Ectodermal cell (in vitro differentiated cells): ENCODE results near the gene ADAMTS17.

Experiments
- H3K27ac ChIP-seq: 2 replicates; pipeline ENCODE4 v1.7.0; 2013; ENCODE audit warnings: mild to moderate bottlenecking, low read depth, low read length; ENCODE audit not compliant: insufficient read depth, poor library complexity, severe bottlenecking
- H3K27me3 ChIP-seq: 2 replicates; pipeline ENCODE4 v1.7.0; 2013; ENCODE audit warnings: mild to moderate bottlenecking, low read length; ENCODE audit not compliant: insufficient read depth, control insufficient read depth, poor library complexity, severe bottlenecking
- H3K36me3 ChIP-seq: one replicate; pipeline ENCODE4 v1.7.0; 2013; ENCODE audit warnings: low read length; ENCODE audit not compliant: control insufficient read depth, insufficient read depth
- H3K4me1 ChIP-seq: one replicate; pipeline ENCODE4 v1.7.0; 2013; ENCODE audit warnings: low read length; ENCODE audit not compliant: control insufficient read depth, insufficient read depth
- H3K4me3 ChIP-seq: 2 replicates; pipeline ENCODE4 v1.7.0; 2013; ENCODE audit warnings: low read depth, low read length, control low read depth; ENCODE audit not compliant: insufficient read depth
- H3K9me3 ChIP-seq: 2 replicates; pipeline ENCODE4 v1.7.0; 2013; ENCODE audit warnings: mild to moderate bottlenecking, low read length, moderate library complexity; ENCODE audit not compliant: control insufficient read depth
- WGBS, 2 experiments: methylation state at CpG; one replicate each; pipeline ENCODE4 v1.1.7; 2013; ENCODE audit warnings: missing lambda C conversion rate in 2 of 2; 5-methylcytosine and 5-hydroxymethylcytosine counted together

The ADAMTS17 gene

GRCh38 chr15:100043692-100044091, 298.1 kb downstream of the ADAMTS17 start:
- Histone ChIP-seq H3K27me3 (no peaks in the 10 kb centered on the region), H3K4me3 (no peak overlapping the region), H3K27ac (no peak overlapping the region), H3K9me3 (no peaks in the 10 kb centered on the region), H3K4me1 (no peaks in the 10 kb centered on the region), H3K36me3 (no peaks in the 10 kb centered on the region)
- WGBS, 2 experiments, result 92 to 95% methylated on average over 6 of the region's 6 CpGs

- Histone ChIP-seq H3K4me1 (no peaks in the 10 kb centered on the region), H3K36me3 (no peaks in the 10 kb centered on the region), H3K27ac (no peak overlapping the region), H3K9me3 (no peaks in the 10 kb centered on the region), H3K27me3 (no peaks in the 10 kb centered on the region), H3K4me3 (no peak overlapping the region)
- WGBS, 2 experiments, result 95 to 98% methylated on average over 7 to 8 of the region's 8 CpGs
These were observed 298.6 kb downstream of the ADAMTS17 start for GRCh38 chr15:100043068-100043641.

- Histone ChIP-seq H3K27ac (no peak overlapping the region), H3K9me3 (no peaks in the 10 kb centered on the region), H3K4me1 (no peaks in the 10 kb centered on the region), H3K36me3 (no peaks in the 10 kb centered on the region), H3K27me3 (no peaks in the 10 kb centered on the region), H3K4me3 (no peak overlapping the region)
- 90 to 92% methylated on average over 4 of the region's 5 CpGs for WGBS, 2 experiments
These were observed 299.2 kb downstream of the ADAMTS17 start for GRCh38 chr15:100042558-100042957.

DNA sequence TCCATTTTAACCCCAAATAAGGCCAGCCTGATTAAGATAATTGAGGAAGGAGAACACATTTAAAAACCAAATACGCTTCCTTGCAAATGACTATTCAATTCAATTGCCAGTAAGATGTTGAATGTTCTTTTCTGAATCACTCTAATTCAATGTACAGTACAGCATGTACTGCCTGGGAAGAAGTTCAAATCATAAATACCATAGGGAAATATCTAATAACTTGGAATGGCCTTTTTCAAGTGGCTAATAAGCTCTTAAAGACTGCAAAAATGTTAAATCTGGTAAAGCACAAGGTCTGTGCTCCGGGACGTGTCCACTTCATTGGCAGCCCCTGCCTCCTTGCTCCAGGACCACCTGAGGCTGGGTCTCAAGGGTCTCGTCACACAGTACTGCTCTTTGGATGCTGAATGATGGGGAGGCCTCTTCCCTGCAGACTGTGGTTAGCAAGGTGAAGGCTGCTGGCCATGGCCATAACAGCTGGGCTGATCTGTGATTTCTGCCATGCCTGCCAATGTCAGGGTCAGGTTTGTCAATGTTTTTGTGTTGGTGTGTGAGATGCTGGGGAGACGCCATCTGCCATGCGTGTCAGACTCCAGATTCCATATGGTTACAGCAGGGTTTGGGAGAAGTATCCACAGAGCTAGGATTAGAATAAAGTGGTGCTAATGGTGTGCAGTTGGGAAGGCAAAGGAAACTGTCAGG, 300.5 kb downstream of the ADAMTS17 start:
- no peak overlapping the region for H3K4me3 ChIP-seq
- H3K27ac ChIP-seq, result no peak overlapping the region
- 90 to 93% methylated on average over 5 to 6 of the region's 6 CpGs for WGBS, 2 experiments
- H3K27me3 ChIP-seq, result no peaks in the 10 kb centered on the region
- no peaks in the 10 kb centered on the region for H3K9me3 ChIP-seq
- no peaks in the 10 kb centered on the region for H3K36me3 ChIP-seq
- no peaks in the 10 kb centered on the region for H3K4me1 ChIP-seq

DNA sequence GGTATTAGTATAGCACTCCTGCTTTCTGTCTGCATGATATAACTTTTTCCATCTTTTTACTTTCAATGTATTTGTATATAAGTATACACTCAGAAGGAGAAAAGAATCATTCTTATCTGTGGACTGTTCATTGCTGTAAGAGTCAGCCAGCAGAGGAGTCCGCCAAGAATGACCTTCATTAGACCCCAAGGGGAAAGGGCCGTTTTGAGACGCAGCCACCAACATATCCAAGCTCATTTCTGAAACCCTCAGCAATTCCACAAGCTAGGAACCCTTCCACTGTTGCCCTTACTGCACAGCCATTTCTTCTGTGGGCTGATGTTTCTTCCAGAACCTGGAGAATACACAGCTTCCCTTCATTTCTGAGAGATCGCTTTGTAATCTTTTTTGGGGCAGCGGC, 301.8 kb downstream of the ADAMTS17 start:
- H3K27me3 ChIP-seq, result no peaks in the 10 kb centered on the region
- H3K27ac ChIP-seq, result no peak overlapping the region
- H3K36me3 ChIP-seq, result no peaks in the 10 kb centered on the region
- 95 to 96% methylated on average over 5 of the region's 5 CpGs for WGBS, 2 experiments
- no peaks in the 10 kb centered on the region for H3K4me1 ChIP-seq
- no peaks in the 10 kb centered on the region for H3K9me3 ChIP-seq
- H3K4me3 ChIP-seq, result no peak overlapping the region

DNA sequence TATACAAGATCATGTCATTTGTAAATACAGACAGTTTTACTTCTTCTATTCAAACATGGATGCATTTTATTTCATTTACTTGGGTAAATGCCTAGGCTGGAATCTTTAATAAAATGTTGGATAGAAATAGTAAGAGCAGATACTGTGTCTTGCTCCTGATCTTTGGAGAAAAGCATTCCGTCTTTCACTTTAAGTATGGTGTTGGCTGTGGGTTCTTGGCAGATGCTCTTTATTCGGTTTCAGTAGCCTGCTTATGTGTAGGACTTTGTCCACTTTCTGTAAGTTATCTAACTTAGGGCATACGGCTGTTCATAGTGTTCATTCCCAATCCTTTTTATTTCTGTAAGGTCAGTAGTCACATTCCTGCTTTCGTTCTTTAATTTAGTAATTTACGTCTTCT, 303.0 kb downstream of the ADAMTS17 start:
- Histone ChIP-seq H3K36me3 (no peaks in the 10 kb centered on the region), H3K4me1 (no peaks in the 10 kb centered on the region), H3K27me3 (no peaks in the 10 kb centered on the region), H3K4me3 (no peak overlapping the region), H3K27ac (no peak overlapping the region), H3K9me3 (no peaks in the 10 kb centered on the region)
- 93 to 96% methylated on average over 5 of the region's 5 CpGs for WGBS, 2 experiments

DNA sequence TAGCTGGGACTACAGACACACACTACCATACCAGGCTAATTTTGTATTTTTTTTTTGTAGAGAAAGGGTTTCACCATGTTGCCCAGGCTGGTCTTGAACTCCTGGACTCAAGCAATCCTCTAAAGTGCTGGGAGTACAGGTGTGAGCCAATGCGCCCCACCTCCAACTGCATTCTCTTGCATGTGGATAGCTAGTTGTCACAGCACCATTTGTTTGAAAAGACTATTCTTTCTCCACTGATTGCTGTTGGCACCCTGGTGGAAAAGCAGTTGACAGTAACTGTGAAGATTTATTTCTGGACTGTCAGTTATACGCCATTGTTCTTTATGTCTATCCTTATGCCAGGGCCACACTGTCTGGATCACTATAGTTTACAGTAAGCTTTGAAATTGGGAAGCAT, 303.9 kb downstream of the ADAMTS17 start:
- no peaks in the 10 kb centered on the region for H3K9me3 ChIP-seq
- H3K27ac ChIP-seq, result no peak overlapping the region
- no peak overlapping the region for H3K4me3 ChIP-seq
- no peaks in the 10 kb centered on the region for H3K27me3 ChIP-seq
- no peaks in the 10 kb centered on the region for H3K4me1 ChIP-seq
- H3K36me3 ChIP-seq, result no peaks in the 10 kb centered on the region
- WGBS, 2 experiments, result 95 to 96% methylated on average over 2 of the region's 2 CpGs

GRCh38 chr15:100036015-100036414, 305.8 kb downstream of the ADAMTS17 start:
- Histone ChIP-seq H3K4me3 (no peak overlapping the region), H3K27me3 (no peaks in the 10 kb centered on the region), H3K4me1 (no peaks in the 10 kb centered on the region), H3K27ac (no peak overlapping the region), H3K9me3 (no peaks in the 10 kb centered on the region), H3K36me3 (no peaks in the 10 kb centered on the region)
- 92 to 94% methylated on average over 6 of the region's 6 CpGs for WGBS, 2 experiments

DNA sequence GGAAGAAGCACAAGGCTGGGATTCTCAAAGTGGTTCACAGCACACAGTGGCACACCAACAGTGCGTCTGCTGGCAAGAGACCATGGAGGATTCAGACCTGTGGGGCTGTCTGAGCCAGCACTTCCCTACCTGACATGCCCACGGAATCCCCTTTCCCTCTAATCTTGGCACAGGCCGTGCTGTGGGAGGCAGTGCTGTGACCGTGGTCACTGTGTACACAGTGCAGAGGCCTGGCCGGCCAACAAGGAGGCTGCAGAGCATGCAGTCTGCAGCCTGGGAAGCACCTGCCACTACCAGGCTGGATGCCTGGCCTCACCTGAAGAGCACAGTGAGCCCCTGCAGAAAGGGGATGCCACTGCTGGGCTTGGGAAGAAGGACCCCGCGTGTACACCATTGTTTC, 307.6 kb downstream of the ADAMTS17 start:
- no peaks in the 10 kb centered on the region for H3K4me1 ChIP-seq
- no peak overlapping the region for H3K27ac ChIP-seq
- H3K4me3 ChIP-seq, result no peak overlapping the region
- H3K27me3 ChIP-seq, result no peaks in the 10 kb centered on the region
- 95 to 96% methylated on average over 7 of the region's 7 CpGs for WGBS, 2 experiments
- no peaks in the 10 kb centered on the region for H3K36me3 ChIP-seq
- H3K9me3 ChIP-seq, result no peaks in the 10 kb centered on the region

DNA sequence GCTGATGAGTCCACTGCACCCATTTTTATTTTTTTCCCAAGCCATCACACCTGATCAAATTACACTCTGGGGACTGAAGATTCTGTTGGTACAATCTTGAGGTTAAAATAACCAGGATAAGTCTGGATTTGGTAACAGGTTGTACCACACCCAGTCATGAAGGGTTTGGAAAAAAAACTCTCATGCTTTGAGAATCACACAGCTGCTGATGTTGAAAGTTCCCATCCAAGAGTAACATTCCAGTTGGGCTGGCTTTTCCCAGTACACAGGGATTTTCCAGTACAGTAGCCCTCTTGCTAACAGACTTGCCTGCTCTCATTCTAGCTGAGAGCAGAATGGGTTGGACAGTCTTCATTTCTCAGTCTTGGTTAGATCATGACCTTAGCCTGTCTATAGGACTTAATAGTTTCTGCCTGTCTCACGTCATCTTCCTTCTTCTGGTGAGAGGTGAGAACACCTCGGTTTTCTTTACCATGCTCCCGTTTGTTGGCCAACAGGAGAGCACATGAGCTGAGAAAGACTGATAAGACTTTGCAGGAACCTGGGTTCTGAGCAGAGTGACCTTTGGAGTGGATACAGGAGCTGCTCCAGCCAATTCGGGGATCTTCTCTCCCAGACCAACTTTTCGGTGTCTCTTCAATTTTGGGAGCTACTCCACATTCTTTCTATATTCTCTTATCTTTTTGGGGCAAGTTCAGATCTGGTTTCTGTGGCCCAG, 308.5 kb downstream of the ADAMTS17 start:
- no peaks in the 10 kb centered on the region for H3K4me1 ChIP-seq
- H3K36me3 ChIP-seq, result no peaks in the 10 kb centered on the region
- WGBS, 2 experiments, result 92 to 97% methylated on average over 5 of the region's 5 CpGs
- H3K27me3 ChIP-seq, result no peaks in the 10 kb centered on the region
- H3K27ac ChIP-seq, result no peak overlapping the region
- no peak overlapping the region for H3K4me3 ChIP-seq
- no peaks in the 10 kb centered on the region for H3K9me3 ChIP-seq
